Fibroblast of peridontal ligament (primary cell): Measurements from ENCODE around the gene CXCL5.
"Not testable (repeated sequence)": the region's sequence is repeated elsewhere in the genome, so short reads cannot be mapped to it uniquely, and the experiment has no call there.

ENCODE experiments used
- DNase-seq: peaks from one replicate; pipeline ENCODE4 v3.0.0-alpha.2; 2010; ENCODE audit errors: extremely low read depth

CXCL5 gene

DNA sequence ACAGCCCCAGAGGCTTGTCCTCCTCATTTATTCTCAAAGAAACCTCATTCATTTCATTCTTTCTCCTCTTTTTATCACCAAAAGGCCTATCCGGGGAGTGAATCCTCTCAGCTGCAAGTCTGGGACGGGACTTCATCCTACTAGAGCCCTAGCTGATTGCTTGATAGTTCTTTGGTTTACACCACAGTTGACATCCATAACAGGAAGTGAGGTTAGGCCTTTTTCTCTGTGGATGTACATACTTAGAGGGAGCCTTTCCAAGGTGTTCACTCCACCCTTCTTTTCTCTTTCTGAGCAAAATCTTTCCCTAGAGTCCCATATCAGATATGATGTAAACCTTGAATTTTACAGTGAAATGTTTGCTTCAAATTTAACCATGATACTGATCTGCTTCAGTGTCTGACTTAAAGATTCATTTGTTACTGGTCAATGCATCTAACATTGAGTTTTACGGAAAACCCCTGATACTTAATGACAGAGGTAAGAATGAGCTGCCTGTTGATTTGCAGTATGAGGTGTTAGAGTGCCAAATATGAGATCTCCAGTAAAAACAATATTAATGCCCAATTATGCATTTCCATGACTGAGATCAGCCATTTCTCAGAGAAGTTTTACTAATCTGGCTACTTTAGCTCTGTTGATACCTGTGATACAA, 16.8 kb upstream of the CXCL5 start:
- DNase-seq: no peak

DNA sequence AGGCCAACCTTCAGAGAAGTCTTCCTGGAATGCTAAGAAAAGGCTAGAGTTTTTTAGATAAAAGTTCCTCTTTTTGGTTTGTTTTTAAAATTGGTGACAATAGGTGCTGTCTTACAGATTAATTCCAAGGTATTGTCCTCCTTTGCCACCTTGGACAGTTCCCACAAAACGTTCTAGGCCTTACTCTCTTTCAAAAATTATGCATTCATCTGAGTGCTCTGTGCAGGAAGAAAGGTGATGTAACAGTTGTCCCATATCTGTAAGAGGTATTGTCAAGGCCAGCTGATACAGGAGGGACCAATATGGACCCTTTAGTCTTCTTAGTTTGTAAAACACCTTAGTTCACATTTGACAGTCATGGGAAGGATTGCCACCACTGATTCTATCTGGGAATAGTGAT, 15.9 kb upstream of the CXCL5 start:
- DNase-seq: peak; percentile 13

DNA sequence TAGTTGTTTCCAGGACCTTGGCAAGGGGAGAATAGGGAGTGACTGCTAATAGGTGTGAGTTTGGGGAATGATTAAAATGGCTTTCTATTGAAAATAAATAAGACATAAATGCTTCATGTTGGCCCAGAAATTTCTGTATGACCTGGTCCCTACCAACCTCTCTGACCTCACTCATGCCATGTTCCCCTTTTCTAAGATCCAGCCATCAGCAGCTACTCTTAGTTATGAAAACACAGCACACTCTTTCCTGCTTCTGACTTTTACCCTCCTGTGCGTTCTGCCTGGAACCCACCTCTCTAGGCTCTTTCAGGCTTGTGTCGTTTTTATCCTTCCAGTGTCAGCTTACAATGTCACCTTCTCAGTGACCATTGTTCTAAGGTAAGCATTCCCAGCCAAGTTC, 14.8 kb upstream of the CXCL5 start:
- no peak for DNase-seq

DNA sequence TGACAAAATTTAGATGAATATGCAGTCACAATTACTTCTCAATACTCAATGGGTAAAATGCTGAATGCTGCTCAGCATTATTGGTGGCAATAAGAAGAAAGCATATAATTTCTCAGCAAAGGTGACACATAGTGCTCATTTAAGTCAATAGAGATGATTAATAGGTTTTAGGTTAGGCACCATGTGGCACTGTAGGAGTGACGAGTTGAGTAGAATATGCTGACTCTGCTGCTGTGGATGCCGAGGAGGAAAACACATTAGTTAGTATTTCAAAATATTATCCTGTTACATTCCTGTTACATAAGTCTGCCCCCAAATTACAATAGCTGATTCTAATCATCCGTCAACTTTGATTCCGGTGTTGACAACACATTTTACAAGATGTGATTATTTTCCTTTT, 13.7 kb upstream of the CXCL5 start:
- no peak for DNase-seq

DNA sequence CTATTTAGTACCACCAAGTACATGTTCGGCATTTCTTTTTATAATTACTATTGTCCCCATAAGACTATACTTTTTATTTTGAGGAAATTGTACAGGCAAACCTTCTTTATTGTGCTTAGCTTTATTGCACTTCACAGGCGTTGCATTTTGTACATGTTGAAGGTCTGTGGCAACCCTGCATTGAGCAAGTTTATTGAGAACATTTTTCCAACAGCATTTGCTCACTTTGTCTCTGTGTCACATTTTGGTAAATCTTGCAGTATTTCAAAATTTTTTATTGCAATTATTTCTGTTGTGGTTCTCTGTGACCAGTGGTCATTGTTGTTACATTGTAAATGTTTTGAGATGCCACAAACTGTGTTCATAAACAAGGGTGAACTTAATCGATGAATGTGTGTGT, 10.8 kb upstream of the CXCL5 start:
- no peak for DNase-seq

DNA sequence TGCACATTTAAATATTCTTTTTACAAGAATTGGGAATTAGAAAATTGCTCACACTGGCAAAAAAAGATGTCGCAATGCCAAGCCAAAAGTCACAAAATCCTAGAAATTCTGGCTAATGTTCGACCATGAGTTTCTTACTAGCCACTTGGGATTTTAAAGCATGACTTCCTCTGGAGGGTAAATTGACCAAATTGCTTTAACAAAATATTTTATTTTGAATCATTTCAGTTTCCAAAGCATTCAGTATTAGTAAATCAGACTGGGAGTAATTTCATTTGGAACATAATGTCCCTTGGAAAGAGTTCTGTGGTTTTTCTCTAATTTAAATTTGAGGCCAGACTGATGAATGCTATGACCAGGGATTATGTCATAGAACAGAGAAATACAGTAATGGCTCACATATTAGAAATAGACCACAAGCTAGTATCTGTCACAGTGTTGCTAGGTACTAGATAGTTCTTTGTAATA, 7.6 kb upstream of the CXCL5 start:
- peak; percentile 62 for DNase-seq

DNA sequence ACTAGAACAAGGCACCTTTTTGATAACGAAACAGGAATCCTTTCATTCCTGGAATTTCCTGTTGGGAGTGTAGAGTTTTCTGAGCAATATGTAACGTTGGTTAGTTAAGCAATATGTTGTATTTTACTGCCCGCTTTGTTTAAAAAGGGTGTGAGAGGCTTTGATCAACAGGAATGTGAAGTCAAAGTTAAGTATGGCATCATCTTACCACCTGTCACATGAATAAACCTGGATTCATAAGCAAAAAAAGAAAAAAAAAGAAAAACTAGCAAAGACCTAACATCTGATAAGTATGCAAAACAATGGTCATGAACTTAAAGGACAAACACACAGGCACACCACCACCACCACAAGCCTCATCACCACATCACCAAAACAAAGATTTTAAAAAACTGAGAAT, 7.1 kb upstream of the CXCL5 start:
- no peak for DNase-seq

DNA sequence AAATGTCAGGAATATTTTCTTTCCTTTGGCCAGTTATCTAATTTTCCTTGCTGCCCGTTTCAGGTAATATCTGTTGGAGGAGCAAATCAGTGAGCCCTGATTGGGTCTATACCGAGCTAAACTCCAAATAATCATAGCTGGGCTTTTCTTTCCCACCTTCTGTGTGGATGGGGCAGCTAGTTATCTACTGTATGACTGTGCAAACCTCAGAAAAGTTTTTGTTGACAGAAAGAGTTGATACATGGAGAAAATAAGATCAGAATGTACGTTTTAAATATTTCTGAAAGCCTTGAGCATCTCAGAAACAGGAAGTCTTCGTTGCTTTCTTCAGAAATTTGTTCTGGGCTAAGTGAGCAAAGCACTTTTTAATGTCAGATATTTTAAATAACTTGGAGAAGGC, 6.2 kb upstream of the CXCL5 start:
- no peak for DNase-seq

DNA sequence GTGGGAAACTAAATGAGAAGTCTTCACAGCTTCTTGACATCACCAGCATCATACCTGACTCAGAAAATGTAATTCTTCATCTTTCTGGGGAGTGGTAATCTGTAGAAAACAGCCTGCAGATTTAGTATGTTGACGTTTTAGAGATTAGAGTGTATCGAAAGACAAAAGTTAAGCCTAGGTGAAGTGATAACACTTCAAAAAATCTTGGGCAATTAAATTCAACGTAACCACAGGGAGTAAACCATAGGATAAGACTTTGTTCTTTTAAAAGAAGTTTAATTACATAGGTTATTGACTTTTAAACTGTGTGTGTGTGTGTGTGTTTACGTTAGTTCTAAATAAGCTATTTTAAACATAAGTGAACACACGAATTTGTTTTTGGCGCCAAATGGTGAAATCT, 1.8 kb upstream of the CXCL5 start:
- DNase-seq: no peak

DNA sequence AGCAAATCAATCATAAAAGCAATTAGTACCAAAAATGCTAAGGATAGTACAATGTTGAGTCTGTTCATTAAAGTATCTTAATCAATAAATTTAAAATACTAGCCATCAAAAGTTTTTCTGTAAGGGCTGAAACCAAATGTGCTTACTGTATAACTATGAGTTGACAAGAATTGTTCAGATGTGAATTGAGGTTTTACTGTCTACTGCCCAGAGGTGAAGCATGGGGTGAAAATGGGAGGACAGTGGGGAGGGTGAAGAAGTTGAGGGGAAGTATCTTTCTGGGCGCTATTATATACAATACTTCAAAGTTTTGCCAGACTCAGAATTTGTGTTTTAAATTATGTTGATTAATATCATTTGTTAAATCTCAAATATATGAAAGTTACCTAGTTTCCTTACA, 6.4 kb downstream of the CXCL5 start:
- DNase-seq: no peak

DNA sequence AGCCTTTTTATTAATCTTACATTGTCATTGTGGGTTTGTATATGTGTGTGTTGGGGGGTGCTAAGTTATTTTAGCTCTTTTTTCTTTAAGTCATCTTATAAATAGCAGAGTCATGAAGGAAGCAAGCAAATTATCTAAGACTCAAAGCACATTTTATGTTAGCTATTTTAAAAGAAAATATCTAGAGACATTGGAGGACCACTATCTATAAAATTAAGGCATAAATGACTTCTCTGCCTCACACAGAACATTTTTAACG, 6.8 kb downstream of the CXCL5 start:
- no peak for DNase-seq

DNA sequence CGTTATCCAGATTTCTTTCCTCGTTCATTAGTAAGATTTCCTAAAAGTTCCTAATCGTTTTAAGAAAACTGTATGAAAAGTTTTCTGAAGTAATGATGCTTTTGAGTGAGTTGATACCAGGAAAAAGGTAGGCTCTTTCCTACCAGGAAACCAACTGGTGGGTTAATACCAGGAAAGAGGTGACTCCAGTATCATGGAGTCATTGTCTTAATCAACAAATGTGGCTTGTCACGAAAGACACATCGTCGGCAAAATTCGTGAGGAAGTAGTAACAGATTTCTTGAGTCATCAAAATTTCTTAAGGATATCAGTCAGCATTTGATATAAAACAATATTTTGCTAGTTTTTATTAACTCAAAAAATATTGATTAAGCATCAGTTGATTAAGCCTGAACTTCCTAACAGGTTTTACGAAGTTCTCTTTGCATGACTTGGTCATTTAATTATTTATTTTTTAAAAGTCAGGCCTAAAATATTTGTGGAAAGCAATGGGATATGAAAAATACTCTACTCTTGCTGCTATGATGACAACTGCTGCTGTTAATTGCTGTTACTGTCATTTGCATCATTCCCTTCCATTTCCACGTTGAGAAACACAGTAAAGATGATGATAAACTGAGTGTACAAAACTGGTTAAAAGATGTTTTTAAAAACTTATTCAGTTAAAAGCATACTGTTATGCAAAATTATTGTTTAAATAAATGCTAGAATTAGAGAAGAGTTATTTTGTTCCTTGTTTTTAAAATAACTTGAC, 7.3 kb downstream of the CXCL5 start:
- no peak for DNase-seq

DNA sequence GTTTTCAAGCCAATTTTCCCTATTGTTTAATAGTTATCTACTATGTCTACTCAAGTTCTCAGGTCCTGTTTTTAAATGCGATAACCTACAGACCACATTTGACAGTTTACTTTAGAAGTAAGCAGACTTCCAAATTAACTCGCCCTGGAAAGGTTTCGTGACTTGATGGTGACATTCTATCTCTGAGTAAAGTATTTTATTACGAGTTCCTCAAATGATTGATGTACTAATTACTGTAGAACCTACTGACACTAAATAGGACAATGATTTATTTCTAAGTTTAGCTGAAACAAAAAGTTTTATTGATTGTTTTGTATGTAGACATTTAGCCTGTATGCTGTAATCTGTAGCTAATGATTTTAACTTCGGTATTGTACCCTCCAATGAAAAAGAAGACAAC, 8.5 kb downstream of the CXCL5 start:
- no peak for DNase-seq

DNA sequence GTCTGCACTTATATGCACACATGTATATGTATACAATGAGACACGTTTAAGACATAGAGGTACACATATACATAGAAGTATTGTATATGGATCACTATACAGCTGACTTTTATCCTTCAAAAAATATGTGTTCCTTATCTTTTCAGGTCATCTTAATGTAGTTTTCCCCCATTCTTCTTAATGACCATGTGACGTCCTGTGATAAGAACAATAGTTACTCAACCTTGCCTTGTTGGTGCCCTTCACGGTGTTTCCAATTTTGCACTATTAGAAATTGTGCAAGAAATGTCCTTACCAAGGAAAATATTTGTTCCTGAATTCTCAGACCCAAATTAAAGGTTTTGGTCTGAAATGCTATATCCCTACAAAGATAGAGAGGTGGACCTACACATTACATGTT, 9.4 kb downstream of the CXCL5 start:
- DNase-seq: no peak

DNA sequence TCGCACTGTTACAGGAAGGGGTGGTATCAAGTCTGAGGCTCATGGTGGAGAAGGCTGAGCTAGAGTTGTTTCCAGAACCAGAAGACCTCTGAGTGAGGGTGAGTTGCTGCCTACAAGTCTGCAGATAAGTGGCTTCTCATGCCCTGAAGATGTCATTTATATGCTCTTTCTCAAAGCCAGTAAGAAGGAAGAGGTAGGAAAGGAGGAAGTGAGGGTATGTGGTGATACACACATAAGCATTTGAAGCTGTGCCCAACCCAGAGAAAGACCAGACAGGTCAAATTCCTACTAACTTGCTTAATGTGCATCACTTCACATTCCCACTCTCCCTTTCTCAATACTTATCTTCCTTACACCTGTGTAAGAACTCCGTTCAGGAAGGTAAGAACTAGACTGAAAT, 10.4 kb downstream of the CXCL5 start, which contains the start of gene PPBP:
TSS of gene PPBP (minus strand) at position 130 of the 400 bp plus-strand sequence. CDS start at position 43, 87 bp downstream.
- no peak for DNase-seq

DNA sequence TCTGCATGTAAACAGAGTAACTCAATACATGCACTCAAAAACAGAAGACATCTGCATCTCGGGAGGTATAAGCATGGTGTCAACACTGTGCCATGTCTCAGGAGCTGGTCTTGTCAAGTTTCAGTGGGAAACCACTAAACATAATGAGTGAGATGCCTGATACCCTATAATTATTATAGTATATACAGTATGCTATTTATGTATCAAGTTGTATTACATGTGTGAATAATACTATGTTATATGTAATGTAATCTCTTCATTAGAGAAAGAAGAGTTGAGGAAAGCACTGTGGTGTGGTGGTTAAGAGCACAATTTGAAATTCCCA, 13.0 kb downstream of the CXCL5 start:
- no peak for DNase-seq

DNA sequence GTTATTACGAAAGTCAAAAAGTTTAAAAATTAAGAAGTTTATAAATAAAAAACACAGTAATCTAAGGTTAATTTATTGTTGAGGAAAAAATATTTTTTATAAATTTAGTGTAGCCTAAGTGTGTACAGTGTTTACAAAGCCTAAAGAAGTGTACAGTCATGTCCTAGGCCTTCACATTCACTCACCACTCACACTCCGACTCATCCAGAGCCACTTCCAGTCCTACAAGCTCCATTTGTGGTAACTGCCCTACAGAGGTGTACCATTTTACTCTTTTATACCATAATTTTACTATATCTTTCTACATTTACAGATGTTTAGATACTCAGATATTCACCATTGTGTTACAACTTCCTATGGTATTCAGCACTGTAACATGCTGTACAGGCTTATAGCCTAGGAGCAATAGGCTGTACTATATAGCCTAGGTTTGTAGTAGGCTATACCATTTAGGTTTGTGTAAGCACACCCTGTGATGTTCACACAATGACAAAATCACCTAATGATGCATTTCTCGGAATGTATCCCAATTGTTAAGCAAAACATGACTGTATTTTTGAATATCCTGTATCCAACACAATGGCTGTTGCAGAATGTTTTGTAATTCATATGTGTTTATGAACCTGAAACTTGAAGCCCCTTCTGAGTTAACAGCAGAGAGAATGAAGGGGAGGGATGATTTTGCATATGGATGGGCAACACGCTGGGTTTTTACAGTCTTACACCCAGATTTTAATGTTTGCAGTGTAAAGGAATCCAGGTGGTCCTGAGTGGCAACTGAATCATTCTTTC, 13.5 kb downstream of the CXCL5 start:
- no peak for DNase-seq

DNA sequence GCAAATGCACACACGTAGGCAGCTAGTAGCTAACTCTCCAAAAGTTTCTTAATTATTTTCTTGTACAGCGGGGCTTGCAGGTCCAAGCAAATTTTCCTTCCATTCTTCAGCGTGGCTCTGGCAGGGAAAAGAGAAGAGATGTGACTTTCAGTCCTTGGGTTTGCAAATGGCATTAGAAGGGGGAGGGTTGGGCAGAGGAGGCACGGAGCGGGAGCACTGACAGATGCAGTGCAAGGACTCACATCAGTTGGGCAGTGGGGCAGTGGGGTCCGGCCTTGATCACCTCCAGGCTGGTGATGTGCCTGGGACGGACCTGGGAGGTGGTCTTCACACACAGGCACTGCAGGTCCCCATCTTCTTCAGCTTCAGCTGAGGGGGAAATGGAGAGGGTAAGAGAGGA, 17.3 kb downstream of the CXCL5 start:
- not testable (repeated sequence) for DNase-seq

DNA sequence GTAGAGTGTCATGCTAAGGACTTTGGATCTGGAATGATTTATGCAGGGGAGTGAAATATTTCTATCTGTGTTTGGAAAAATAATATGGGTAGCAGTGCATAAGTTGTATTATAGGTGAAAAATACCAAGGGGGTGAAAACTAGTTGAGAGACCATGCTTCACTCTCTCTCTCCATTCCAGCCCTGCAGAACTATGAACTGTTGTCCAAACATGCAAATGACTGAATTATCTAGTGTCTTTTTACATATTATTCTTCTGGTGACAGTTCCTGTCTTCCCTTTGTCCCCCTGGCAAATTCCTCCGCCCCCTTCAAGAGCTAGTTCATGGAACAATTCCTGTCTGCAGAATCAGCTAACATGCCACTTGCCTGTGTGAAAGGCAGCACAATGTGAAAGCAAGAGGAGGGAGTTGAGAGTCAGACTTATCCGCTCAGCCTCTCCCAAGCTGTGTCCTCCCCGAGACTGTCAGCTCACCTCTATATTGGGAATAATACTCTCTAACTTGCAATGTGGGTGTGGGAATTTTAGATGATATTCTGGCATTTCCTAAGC, 19.0 kb downstream of the CXCL5 start:
- DNase-seq: no peak

DNA sequence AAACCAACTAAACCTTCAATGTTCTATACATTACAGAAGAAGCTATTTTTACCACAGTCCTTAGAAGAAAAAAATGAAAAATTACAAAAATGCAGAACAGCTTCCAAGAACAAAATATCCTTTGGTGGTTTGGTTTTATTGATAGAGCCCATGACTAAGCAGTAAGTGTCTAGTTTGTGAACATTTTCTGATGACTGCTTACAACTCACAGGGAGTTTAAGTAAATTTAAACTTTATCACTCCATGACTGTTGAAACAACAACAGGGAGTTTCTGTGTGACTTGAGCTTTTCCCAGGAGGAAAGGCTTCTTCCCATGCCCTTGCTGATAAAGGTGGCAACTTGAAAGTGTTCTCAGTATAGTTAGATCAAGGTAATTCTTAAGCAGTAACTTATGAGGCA, 19.6 kb downstream of the CXCL5 start:
- DNase-seq: peak; percentile 85

DNA sequence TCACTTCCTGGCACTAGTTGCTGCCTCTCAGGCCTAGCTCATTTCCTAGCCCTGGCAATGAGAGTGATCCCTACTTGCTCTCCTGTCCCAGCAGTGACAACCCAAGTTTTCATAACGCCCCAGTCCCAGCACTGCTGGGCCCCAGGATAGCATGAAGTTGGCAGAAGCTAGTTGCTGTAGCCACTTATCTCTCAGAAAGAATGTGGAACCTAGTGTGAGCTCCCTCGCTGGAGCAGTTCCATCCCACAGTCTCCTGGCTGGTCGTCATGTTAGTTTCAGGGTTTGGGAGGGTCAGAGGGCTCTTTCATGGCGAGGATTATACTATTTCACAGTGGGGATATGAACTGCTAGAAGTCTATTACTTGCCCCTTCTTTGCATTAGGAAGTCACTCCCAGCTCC, 21.8 kb downstream of the CXCL5 start:
- no peak for DNase-seq

DNA sequence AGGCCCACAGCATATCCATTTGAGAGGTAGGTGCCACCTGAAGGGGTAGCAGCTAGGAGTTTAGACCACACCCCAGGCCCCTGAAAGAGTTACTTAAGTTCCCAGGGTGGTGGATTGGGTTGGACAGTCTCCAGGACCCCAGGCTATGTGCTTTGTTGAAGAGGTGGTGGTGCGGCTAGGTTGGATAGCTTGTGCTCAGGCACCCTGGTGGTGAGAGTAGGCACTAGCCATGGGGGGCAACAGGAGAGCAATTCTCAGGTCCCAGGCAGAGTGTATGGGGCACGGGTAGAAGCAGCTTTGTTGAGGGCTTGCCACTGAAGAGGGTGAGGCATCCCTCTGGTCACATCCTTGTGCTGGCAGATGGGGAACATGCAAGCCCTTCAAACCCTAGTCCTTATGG, 22.3 kb downstream of the CXCL5 start:
- DNase-seq: no peak

DNA sequence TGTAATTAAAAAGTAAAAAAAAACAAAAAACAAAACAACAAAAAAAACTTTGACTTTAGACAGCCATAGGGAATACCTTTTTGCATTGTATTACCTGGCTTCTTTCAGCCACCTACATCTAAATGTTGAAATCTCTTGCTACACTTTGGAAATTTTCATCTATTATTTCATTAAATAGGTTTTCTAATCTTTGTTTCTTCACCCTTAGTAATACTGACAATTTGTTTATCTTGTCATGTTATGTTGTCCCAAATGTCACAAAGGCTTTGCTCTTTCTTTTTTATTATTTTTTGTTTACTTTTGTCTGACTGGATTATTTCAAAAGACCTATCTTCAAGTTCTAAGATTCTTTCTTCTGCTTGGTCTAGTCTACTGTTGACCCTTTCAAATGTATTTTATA, 24.1 kb downstream of the CXCL5 start:
- no peak for DNase-seq
